GM06990 (cell line): ENCODE measurements around the gene HPDL.

Experiments used
- DNase-seq: peaks from one replicate; pipeline ENCODE4 v3.0.0-alpha.2; 2011; ENCODE audit not compliant: insufficient read length; ENCODE audit errors: extremely low read depth
- H3K27me3 ChIP-seq: replicated peaks from 2 replicates; pipeline ENCODE4 v1.6.0; 2011; ENCODE audit warnings: low read length; ENCODE audit not compliant: control insufficient read depth, insufficient read depth
- H3K36me3 ChIP-seq: 2 replicates; pipeline ENCODE4 v1.5.1; 2011; ENCODE audit warnings: low read length; ENCODE audit not compliant: control insufficient read depth, insufficient read depth
- H3K4me3 ChIP-seq: replicated peaks from 2 replicates; pipeline ENCODE4 v1.5.1; 2011; ENCODE audit warnings: low read depth, mild to moderate bottlenecking, control low read depth, low read length
- TF ChIP-seq, protein P1 (sequence below): IDR thresholded peaks from 2 replicates; pipeline ENCODE4 v1.5.1; 2011; ENCODE audit warnings: low read length, control low read depth, mild to moderate bottlenecking, inconsistent platforms; ENCODE audit not compliant: insufficient read depth, poor library complexity, severe bottlenecking

HPDL gene

DNA sequence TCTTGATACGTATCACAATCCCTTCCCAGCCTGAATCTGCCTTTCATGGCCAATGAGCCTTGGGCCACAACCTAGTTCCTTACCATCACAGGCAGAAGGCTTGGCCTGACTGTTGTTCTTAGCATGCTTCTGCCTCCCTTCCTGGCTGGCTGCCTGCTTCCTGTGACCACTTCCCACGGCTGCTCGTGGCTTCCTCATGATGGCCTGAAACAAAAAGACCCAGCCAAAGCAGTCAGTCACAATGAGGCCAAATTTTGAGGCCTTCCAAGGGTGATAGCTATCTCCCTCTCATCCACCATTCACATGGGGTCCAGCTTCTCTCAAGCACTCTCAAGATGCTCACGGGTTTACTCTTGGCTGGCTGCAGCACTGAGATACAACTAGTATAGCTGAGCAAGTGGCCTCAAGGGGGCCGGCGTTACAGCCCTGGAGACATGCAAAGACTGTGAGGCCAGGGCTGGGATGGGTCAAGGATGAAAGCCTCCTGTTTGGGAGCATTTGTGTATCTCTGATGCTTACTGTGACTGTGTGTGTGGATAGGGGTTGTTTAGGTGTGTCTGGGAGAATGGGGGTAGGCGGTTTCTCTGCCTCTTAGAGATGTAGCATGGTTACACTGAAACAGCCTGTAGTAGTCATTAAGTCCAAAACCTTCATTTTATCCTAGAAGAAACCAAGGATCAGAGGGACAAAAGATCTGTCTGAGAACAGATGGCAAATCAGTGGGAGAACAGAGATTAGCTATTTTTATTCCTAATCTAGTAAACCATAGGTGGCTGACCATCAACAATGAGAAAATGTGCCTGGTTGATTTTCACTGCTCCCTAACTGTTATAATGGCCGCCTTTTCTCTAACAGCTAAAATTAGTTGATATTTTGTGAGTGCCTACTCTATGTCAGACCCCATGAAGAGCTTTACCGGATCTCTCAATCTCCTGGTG is 7.9 kb downstream of the HPDL start:
- H3K4me3 ChIP-seq, result no peak overlapping the region
- no peak for DNase-seq
- no peaks in the 10 kb centered on the region for H3K27me3 ChIP-seq
- TF ChIP-seq, protein P1, sequence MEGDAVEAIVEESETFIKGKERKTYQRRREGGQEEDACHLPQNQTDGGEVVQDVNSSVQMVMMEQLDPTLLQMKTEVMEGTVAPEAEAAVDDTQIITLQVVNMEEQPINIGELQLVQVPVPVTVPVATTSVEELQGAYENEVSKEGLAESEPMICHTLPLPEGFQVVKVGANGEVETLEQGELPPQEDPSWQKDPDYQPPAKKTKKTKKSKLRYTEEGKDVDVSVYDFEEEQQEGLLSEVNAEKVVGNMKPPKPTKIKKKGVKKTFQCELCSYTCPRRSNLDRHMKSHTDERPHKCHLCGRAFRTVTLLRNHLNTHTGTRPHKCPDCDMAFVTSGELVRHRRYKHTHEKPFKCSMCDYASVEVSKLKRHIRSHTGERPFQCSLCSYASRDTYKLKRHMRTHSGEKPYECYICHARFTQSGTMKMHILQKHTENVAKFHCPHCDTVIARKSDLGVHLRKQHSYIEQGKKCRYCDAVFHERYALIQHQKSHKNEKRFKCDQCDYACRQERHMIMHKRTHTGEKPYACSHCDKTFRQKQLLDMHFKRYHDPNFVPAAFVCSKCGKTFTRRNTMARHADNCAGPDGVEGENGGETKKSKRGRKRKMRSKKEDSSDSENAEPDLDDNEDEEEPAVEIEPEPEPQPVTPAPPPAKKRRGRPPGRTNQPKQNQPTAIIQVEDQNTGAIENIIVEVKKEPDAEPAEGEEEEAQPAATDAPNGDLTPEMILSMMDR, result peak; percentile 3
- H3K36me3 ChIP-seq, result peaks cover 14% of the 10 kb centered on the region

DNA sequence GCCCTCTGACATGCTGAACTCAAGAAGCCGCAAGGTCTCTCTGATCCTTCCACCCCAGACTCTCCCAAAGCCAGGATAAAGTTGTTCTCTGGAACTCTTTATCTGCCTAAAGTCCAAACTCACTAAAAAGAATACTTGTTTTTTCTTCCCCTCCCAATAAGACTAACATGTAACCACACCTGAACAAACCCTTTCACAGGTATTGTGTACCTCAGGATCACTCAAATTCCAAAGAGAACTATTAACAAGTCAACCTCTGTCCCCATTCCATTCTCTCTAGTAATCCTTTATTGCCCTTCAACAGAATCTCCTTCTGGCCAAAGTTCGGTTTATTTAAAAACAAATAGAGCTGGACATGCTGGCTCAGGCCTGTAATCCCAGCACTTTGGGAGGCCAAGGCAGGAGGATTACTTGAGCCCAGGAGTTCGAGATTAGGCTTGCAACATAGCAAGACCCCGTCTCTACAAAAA is 9.2 kb downstream of the HPDL start:
- H3K36me3 ChIP-seq, result peaks cover 14% of the 10 kb centered on the region
- no peak for DNase-seq
- no peak overlapping the region for H3K4me3 ChIP-seq

DNA sequence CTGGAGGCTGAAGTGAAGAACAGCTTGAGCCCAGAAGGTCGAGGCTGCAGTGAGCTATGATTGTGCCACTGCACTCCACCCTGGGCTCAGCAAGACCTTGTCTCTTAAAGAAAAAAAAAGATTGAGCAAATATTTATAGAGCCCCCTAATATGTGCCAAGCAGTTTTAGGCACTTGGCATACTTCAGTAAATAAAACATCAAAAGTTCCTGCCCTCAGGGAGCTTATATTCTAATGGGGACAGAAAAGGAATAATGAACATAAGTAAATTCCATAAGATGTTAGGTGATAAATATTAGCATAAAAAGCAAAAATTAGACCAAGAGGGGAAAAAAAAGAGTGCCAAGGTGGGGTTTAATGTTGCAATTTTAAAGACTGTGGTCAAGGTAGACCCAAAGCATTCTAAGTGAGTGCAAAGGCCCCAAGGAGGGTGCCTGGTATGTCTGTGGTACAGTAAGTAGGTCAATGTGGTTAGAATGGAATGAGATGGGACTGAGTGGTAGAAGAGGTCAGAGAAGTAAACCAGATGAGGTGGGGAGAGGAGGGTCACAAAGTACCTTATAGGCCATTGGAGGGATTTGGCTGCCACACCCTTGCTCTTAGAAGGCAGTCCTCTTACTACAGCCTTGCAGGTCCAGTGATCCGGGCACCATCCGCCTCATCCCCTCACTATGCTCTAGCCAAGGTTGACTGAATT is 11.1 kb downstream of the HPDL start:
- DNase-seq, result no peak

More for the DNA sequence above, 9.2 kb downstream of the HPDL start:
- TF ChIP-seq, protein P1, result no peak
- no peaks in the 10 kb centered on the region for H3K27me3 ChIP-seq

DNA sequence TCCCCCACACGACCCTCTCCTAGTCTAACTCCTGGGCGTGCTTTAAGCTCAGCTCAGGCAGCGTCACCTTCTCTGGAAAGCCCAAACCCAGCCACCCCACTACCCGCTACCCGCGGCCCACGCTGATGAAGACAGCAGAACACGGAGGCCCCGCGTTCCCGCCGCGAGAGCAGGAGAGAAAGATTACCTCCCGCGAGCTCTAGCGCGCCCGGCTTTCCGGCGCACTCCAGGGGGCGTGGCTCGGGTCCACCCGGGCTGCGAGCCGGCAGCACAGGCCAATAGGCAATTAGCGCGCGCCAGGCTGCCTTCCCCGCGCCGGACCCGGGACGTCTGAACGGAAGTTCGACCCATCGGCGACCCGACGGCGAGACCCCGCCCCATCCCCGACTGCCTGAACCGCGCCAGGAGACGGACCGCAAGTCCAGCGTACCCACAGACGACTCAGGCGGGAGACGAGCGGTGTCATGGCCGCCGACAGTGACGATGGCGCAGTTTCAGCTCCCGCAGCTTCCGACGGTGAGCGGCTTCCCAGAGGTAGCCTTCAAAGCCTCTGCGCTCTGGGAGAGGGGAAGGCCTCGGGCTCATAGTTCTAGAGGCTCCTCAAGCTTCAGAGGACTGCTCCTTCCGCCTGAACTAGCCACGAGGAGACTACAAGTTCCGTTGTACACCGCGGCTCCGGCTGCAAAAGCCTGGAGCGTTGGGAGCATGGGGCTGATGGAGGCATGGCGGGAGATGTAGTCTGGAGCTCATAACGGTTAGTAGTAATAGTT is 13.3 kb downstream of the HPDL start, which contains the start of the genes MUTYH and TOE1:
Gene MUTYH (minus strand): TSS at position 652 of the 770 bp plus-strand sequence. CDS start 5,935 bp downstream, outside the sequence.
Gene TOE1 (plus strand): TSS at position 382 of the 770 bp plus-strand sequence. CDS start 83 bp downstream, at position 465.
- Histone ChIP-seq H3K36me3 (peaks cover 24% of the 10 kb centered on the region), H3K4me3 (peak within 1 kb of the TSS; percentile 93)

More for the DNA sequence above, 11.1 kb downstream of the HPDL start:
- no peak overlapping the region for H3K4me3 ChIP-seq
- peaks cover 16% of the 10 kb centered on the region for H3K36me3 ChIP-seq
- H3K27me3 ChIP-seq, result no peaks in the 10 kb centered on the region
- TF ChIP-seq, protein P1, result no peak

More for the DNA sequence above, 13.3 kb downstream of the HPDL start, which contains the start of the genes MUTYH and TOE1:
- no peaks in the 10 kb centered on the region for H3K27me3 ChIP-seq
- peak; percentile 99 for DNase-seq
- TF ChIP-seq, protein P1, result no peak
